ENCODE data around the gene RCL1. TPM values are rescaled to one million over a fixed set of nuclear protein-coding genes. Genes with fewer than 3 reads are reported as not detected.

Gene RCL1
- total RNA-seq, 1 experiment from 2014 or later: 9.5 TPM

DNA sequence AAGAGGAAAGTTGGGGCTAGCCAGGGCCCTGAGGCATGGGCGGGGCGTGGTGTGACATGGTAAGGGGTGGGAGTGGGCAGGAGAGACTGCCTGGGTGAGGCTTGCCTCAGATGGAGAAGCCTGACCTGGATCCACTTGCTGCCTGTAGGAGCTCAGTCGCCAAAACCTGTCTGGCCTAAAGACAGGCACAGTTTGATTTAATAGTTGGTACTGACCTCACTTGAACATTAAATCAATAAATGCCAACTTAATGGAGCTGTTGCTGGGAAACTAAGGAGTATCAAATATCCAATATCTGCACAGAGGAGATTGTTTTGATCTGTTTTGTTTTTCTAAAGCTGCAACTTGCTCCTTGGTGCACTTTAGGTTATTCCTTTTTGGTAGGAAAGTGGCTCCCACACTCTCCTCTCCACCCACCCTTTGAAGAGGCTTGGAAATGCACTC lies 86.4 kb downstream of the RCL1 start:
- H3K27ac ChIP-seq: no peak overlapping the region
- no peaks in the 10 kb centered on the region for H3K9me2 ChIP-seq (ENCODE audit: insufficient read depth)
- H3K4me1 ChIP-seq (replicated peaks; ENCODE audit: insufficient read depth): no peaks in the 10 kb centered on the region
- H2AFZ ChIP-seq: no peak overlapping the region
- no TSS peak for BruUV-seq (replicated peaks)
- no peaks in the 10 kb centered on the region for H3F3A ChIP-seq (ENCODE audit: insufficient read depth, low read depth)
- no peaks in the 10 kb centered on the region for H3K36me3 ChIP-seq (ENCODE audit: low read depth)
- no peaks in the 10 kb centered on the region for H3K79me2 ChIP-seq (ENCODE audit: low read depth)
- no peak overlapping the region for H3K4me2 ChIP-seq
- DNase-seq: no peak
- H3K9me3 ChIP-seq (ENCODE audit: insufficient read depth, low read depth): no peaks in the 10 kb centered on the region
- CTCF ChIA-PET: no interaction called here
- intact Hi-C loops (cut with micrococcal nuclease; ENCODE audit: unreplicated experiment): no loop called here
- no peaks in the 10 kb centered on the region for H3K27me3 ChIP-seq (ENCODE audit: insufficient read depth, low read depth)
- no peaks in the 10 kb centered on the region for H4K20me1 ChIP-seq (ENCODE audit: insufficient read depth)
- no peak for TF ChIP-seq EZH2 (IDR thresholded peaks at IDR 0.05; ENCODE audit: low read depth)
- TF ChIP-seq, protein P1, sequence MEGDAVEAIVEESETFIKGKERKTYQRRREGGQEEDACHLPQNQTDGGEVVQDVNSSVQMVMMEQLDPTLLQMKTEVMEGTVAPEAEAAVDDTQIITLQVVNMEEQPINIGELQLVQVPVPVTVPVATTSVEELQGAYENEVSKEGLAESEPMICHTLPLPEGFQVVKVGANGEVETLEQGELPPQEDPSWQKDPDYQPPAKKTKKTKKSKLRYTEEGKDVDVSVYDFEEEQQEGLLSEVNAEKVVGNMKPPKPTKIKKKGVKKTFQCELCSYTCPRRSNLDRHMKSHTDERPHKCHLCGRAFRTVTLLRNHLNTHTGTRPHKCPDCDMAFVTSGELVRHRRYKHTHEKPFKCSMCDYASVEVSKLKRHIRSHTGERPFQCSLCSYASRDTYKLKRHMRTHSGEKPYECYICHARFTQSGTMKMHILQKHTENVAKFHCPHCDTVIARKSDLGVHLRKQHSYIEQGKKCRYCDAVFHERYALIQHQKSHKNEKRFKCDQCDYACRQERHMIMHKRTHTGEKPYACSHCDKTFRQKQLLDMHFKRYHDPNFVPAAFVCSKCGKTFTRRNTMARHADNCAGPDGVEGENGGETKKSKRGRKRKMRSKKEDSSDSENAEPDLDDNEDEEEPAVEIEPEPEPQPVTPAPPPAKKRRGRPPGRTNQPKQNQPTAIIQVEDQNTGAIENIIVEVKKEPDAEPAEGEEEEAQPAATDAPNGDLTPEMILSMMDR (conservative IDR thresholded peaks at IDR 0.05): no peak
- no peak overlapping the region for H3K4me3 ChIP-seq
- POLR2A ChIA-PET (ENCODE audit: unreplicated experiment): no interaction called here

GRCh38 chr9:4883326-4883873 lies 90.7 kb downstream of the RCL1 start:
- BruUV-seq (replicated peaks): no TSS peak
- H3F3A ChIP-seq (ENCODE audit: insufficient read depth, low read depth): no peaks in the 10 kb centered on the region
- H2AFZ ChIP-seq: no peak overlapping the region
- no peaks in the 10 kb centered on the region for H3K4me1 ChIP-seq (replicated peaks; ENCODE audit: insufficient read depth)
- H3K27ac ChIP-seq: no peak overlapping the region
- no peak for DNase-seq
- H3K9me2 ChIP-seq (ENCODE audit: insufficient read depth): no peaks in the 10 kb centered on the region
- H3K9me3 ChIP-seq (ENCODE audit: insufficient read depth, low read depth): no peaks in the 10 kb centered on the region
- no peak overlapping the region for H3K4me3 ChIP-seq
- TF ChIP-seq EZH2 (IDR thresholded peaks at IDR 0.05; ENCODE audit: low read depth): no peak
- TF ChIP-seq, protein P1 (conservative IDR thresholded peaks at IDR 0.05): no peak
- no peaks in the 10 kb centered on the region for H3K79me2 ChIP-seq (ENCODE audit: low read depth)
- no peaks in the 10 kb centered on the region for H4K20me1 ChIP-seq (ENCODE audit: insufficient read depth)
- ChIA-PET POLR2A (ENCODE audit: unreplicated experiment) (no interaction called here), CTCF (no interaction called here)
- H3K4me2 ChIP-seq: no peak overlapping the region
- no peaks in the 10 kb centered on the region for H3K36me3 ChIP-seq (ENCODE audit: low read depth)
- H3K27me3 ChIP-seq (ENCODE audit: insufficient read depth, low read depth): no peaks in the 10 kb centered on the region
- intact Hi-C loops (cut with micrococcal nuclease; ENCODE audit: unreplicated experiment): no loop called here

GRCh38 chr9:4886698-4887097 lies 94.0 kb downstream of the RCL1 start:
- TF ChIP-seq, protein P1 (conservative IDR thresholded peaks at IDR 0.05): no peak
- TF ChIP-seq EZH2 (IDR thresholded peaks at IDR 0.05; ENCODE audit: low read depth): no peak
- Histone ChIP-seq H3F3A (ENCODE audit: insufficient read depth, low read depth) (no peaks in the 10 kb centered on the region), H3K27me3 (ENCODE audit: insufficient read depth, low read depth) (no peaks in the 10 kb centered on the region), H3K36me3 (ENCODE audit: low read depth) (no peaks in the 10 kb centered on the region), H2AFZ (no peak overlapping the region), H3K27ac (no peak overlapping the region), H3K79me2 (ENCODE audit: low read depth) (no peaks in the 10 kb centered on the region), H4K20me1 (ENCODE audit: insufficient read depth) (no peaks in the 10 kb centered on the region), H3K9me2 (ENCODE audit: insufficient read depth) (no peaks in the 10 kb centered on the region), H3K4me2 (no peak overlapping the region), H3K4me3 (no peak overlapping the region), H3K9me3 (ENCODE audit: insufficient read depth, low read depth) (no peaks in the 10 kb centered on the region), H3K4me1 (replicated peaks; ENCODE audit: insufficient read depth) (no peaks in the 10 kb centered on the region)
- ChIA-PET POLR2A (ENCODE audit: unreplicated experiment) (no interaction called here), CTCF (no interaction called here)
- no peak for DNase-seq
- intact Hi-C loops (cut with micrococcal nuclease; ENCODE audit: unreplicated experiment): no loop called here
- no TSS peak for BruUV-seq (replicated peaks)
